Neural cell (in vitro differentiated cells): ENCODE measurements around the gene THUMPD3. TPM values are rescaled to one million over a fixed set of nuclear protein-coding genes. Genes with fewer than 3 reads are reported as not detected.

Experiments used
- H2AFZ ChIP-seq: fragments of 200-600, 300-800 bp; sonication (generic), shearing (Covaris generic); 2 replicates; pipeline ENCODE4 v1.6.0; 2014; ENCODE audit warnings: low read depth, mild to moderate bottlenecking, antibody characterized with exemption, low read length, moderate library complexity
- H3F3A ChIP-seq: fragments of 200-600 bp; shearing (Covaris generic); 2 replicates; pipeline ENCODE4 v1.6.1; 2016; ENCODE audit warnings: mild to moderate bottlenecking, moderate library complexity, mixed read lengths, antibody characterized with exemption, low read length; ENCODE audit not compliant: insufficient read depth, poor library complexity, severe bottlenecking
- H3K27ac ChIP-seq: fragments of 200-600, 300-800 bp; sonication (generic), shearing (Covaris generic); 2 replicates; pipeline ENCODE4 v1.5.1; 2014; ENCODE audit warnings: mild to moderate bottlenecking, low read length, moderate library complexity
- H3K27me3 ChIP-seq: fragments of 300-800, 200-600 bp; sonication (generic), shearing (Covaris generic); 2 replicates; pipeline ENCODE4 v1.6.0; 2014; ENCODE audit warnings: mild to moderate bottlenecking, low read depth, low read length, moderate library complexity; ENCODE audit not compliant: insufficient read depth
- H3K36me3 ChIP-seq: fragments of 300-800, 200-600 bp; sonication (generic), shearing (Covaris generic); 2 replicates; pipeline ENCODE4 v1.5.1; 2014; ENCODE audit warnings: mild to moderate bottlenecking, antibody characterized with exemption, low read length, moderate library complexity; ENCODE audit not compliant: insufficient read depth
- H3K4me2 ChIP-seq: fragments of 300-800, 200-600 bp; sonication (generic), shearing (Covaris generic); 2 replicates; pipeline ENCODE4 v1.6.0; 2014; ENCODE audit warnings: mild to moderate bottlenecking, low read length
- H3K4me3 ChIP-seq: fragments of 300-800, 200-600 bp; sonication (generic), shearing (Covaris generic); 2 replicates; pipeline ENCODE4 v1.5.1; 2014; ENCODE audit warnings: mild to moderate bottlenecking, low read length, moderate library complexity
- H3K79me2 ChIP-seq: fragments of 200-600 bp; shearing (Covaris generic); replicated peaks from 2 replicates; pipeline ENCODE4 v1.6.0; 2014; ENCODE audit warnings: mild to moderate bottlenecking, low read length, moderate library complexity; ENCODE audit not compliant: insufficient read depth
- H3K9ac ChIP-seq: fragments of 300-800, 200-600 bp; sonication (generic), shearing (Covaris generic); 2 replicates; pipeline ENCODE4 v1.6.1; 2016; ENCODE audit warnings: mild to moderate bottlenecking, low read length, mixed read lengths
- H3K9me2 ChIP-seq: fragments of 200-600 bp; shearing (Covaris generic); 2 replicates; pipeline ENCODE4 v1.6.1; 2016; ENCODE audit warnings: mild to moderate bottlenecking, low read length, mixed read lengths; ENCODE audit not compliant: insufficient read depth
- H3K9me3 ChIP-seq: fragments of 200-600, 300-800 bp; sonication (generic), shearing (Covaris generic); 2 replicates; pipeline ENCODE4 v1.6.1; 2016; ENCODE audit warnings: mild to moderate bottlenecking, mixed run types, low read length, moderate library complexity, mixed read lengths
- H4K20me1 ChIP-seq: fragments of 200-600 bp; shearing (Covaris generic); 2 replicates; pipeline ENCODE4 v1.6.1; 2016; ENCODE audit warnings: mild to moderate bottlenecking, mixed run types; ENCODE audit not compliant: insufficient read depth
- EP300 ChIP-seq: fragments of 450-650 bp; conservative IDR thresholded peaks from 2 replicates; pipeline ENCODE4 v1.6.1; 2014; ENCODE audit warnings: antibody characterized with exemption, mild to moderate bottlenecking, moderate library complexity; ENCODE audit not compliant: poor library complexity, severe bottlenecking
- EZH2 ChIP-seq: fragments of 200-600, 300-800 bp; shearing (Covaris generic), sonication (generic); IDR thresholded peaks from 2 replicates; pipeline ENCODE4 v1.6.1; 2014; ENCODE audit warnings: antibody characterized with exemption, low read length, borderline replicate concordance, mild to moderate bottlenecking; ENCODE audit not compliant: insufficient read depth, poor library complexity, severe bottlenecking
- MXI1 ChIP-seq: fragments of 450-650 bp; conservative IDR thresholded peaks from 2 replicates; pipeline ENCODE4 v1.6.1; 2014; ENCODE audit warnings: antibody characterized with exemption, mild to moderate bottlenecking; ENCODE audit not compliant: poor library complexity, severe bottlenecking
- POLR2AphosphoS5 ChIP-seq: IDR thresholded peaks from 2 replicates; pipeline ENCODE4 v1.6.1; 2012
- RAD21 ChIP-seq: fragments of 450-650 bp; conservative IDR thresholded peaks from 2 replicates; pipeline ENCODE4 v1.6.1; 2014; ENCODE audit warnings: antibody characterized with exemption, mild to moderate bottlenecking, moderate library complexity
- SMC3 ChIP-seq: fragments of 450-650 bp; conservative IDR thresholded peaks from 2 replicates; pipeline ENCODE4 v1.6.1; 2014; ENCODE audit warnings: antibody characterized with exemption, mild to moderate bottlenecking, moderate library complexity; ENCODE audit not compliant: poor library complexity
- TAF1 ChIP-seq: IDR thresholded peaks from 2 replicates; pipeline ENCODE4 v1.6.1; 2012; ENCODE audit warnings: low read depth
- polyA plus RNA-seq: library from polyadenylated mRNA; depleted of rRNA; stranded (reverse); fragments of >200 nt; gene quantifications from 2 replicates; pipeline ENCODE4 v1.2.3, GENCODE V29; 2014
- TF ChIP-seq, protein P1 (sequence below): IDR thresholded peaks from 2 replicates; pipeline ENCODE4 v1.6.1; 2012; ENCODE audit warnings: borderline replicate concordance
- TF ChIP-seq, protein P2 (sequence below): fragments of 450-650 bp; IDR thresholded peaks from 2 replicates; pipeline ENCODE4 v1.5.1; 2014; ENCODE audit warnings: antibody characterized with exemption, mild to moderate bottlenecking, moderate library complexity; ENCODE audit not compliant: poor library complexity, severe bottlenecking

The THUMPD3 gene
- polyA plus RNA-seq, 1 donor from 2014 or later = 32.6 TPM

DNA sequence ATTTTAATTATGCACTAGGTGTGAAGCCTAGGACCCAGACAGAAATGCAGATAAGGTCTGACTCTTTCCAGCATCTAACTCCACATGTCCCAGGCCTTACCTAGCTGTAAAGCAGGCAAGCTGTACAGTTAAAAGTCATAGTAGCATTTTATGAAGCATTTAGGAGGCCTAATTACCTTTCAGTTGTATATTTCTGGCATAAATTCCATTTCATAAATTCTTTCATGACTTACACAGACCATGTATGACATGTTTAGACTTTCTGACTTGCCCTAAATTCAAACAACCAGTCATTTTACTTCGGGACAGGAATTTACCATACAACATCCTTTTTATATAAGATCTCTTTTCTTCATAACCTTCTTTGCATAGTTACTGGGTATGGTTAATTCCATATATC is 35.3 kb upstream of the THUMPD3 start:
- no peaks in the 10 kb centered on the region for H4K20me1 ChIP-seq
- H3F3A ChIP-seq = no peaks in the 10 kb centered on the region
- no peaks in the 10 kb centered on the region for H3K27me3 ChIP-seq
- no peak overlapping the region for H3K9ac ChIP-seq
- H3K4me3 ChIP-seq = no peak overlapping the region
- no peaks in the 10 kb centered on the region for H3K9me3 ChIP-seq
- no peak overlapping the region for H3K27ac ChIP-seq
- no peaks in the 10 kb centered on the region for H3K9me2 ChIP-seq
- no peaks in the 10 kb centered on the region for H3K79me2 ChIP-seq
- no peak overlapping the region for H2AFZ ChIP-seq
- TF ChIP-seq POLR2AphosphoS5 (no peak), EZH2 (no peak), TAF1 (no peak), EP300 (no peak)
- TF ChIP-seq, protein P1, sequence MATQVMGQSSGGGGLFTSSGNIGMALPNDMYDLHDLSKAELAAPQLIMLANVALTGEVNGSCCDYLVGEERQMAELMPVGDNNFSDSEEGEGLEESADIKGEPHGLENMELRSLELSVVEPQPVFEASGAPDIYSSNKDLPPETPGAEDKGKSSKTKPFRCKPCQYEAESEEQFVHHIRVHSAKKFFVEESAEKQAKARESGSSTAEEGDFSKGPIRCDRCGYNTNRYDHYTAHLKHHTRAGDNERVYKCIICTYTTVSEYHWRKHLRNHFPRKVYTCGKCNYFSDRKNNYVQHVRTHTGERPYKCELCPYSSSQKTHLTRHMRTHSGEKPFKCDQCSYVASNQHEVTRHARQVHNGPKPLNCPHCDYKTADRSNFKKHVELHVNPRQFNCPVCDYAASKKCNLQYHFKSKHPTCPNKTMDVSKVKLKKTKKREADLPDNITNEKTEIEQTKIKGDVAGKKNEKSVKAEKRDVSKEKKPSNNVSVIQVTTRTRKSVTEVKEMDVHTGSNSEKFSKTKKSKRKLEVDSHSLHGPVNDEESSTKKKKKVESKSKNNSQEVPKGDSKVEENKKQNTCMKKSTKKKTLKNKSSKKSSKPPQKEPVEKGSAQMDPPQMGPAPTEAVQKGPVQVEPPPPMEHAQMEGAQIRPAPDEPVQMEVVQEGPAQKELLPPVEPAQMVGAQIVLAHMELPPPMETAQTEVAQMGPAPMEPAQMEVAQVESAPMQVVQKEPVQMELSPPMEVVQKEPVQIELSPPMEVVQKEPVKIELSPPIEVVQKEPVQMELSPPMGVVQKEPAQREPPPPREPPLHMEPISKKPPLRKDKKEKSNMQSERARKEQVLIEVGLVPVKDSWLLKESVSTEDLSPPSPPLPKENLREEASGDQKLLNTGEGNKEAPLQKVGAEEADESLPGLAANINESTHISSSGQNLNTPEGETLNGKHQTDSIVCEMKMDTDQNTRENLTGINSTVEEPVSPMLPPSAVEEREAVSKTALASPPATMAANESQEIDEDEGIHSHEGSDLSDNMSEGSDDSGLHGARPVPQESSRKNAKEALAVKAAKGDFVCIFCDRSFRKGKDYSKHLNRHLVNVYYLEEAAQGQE = no peak
- TF ChIP-seq, protein P2, sequence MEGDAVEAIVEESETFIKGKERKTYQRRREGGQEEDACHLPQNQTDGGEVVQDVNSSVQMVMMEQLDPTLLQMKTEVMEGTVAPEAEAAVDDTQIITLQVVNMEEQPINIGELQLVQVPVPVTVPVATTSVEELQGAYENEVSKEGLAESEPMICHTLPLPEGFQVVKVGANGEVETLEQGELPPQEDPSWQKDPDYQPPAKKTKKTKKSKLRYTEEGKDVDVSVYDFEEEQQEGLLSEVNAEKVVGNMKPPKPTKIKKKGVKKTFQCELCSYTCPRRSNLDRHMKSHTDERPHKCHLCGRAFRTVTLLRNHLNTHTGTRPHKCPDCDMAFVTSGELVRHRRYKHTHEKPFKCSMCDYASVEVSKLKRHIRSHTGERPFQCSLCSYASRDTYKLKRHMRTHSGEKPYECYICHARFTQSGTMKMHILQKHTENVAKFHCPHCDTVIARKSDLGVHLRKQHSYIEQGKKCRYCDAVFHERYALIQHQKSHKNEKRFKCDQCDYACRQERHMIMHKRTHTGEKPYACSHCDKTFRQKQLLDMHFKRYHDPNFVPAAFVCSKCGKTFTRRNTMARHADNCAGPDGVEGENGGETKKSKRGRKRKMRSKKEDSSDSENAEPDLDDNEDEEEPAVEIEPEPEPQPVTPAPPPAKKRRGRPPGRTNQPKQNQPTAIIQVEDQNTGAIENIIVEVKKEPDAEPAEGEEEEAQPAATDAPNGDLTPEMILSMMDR = no peak
- H3K4me2 ChIP-seq = no peak overlapping the region
- no peaks in the 10 kb centered on the region for H3K36me3 ChIP-seq

DNA sequence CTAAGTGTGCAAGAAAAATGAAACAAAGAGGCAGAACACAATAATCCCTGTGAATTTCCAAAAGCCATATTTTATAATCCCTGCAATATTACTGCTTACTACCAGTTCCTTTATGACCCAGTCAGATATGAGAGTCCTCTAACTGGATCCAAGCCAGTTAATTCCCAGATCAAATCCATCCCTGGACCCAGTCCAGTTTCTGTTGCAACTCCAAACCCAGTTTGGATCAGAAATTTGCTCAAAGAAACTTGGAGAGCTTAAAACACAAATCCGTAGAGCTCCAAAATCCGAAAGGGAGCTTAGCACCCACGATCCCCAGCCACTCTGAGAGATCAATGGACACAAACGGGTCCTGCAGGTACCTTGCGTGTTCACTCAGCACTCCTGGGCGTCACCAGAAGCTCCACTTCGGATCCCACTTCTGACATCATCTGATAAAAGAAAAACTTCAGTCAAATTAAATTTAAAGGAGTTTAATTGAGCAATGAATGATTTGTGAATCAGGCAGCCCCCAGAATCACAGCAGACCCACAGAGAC is 32.6 kb upstream of the THUMPD3 start:
- no peaks in the 10 kb centered on the region for H3K79me2 ChIP-seq
- H2AFZ ChIP-seq = no peak overlapping the region
- no peaks in the 10 kb centered on the region for H3K27me3 ChIP-seq
- no peak overlapping the region for H3K4me3 ChIP-seq
- H3K9me3 ChIP-seq = no peaks in the 10 kb centered on the region
- H3K4me2 ChIP-seq = no peak overlapping the region
- H3K27ac ChIP-seq = no peak overlapping the region
- H3F3A ChIP-seq = no peaks in the 10 kb centered on the region
- TF ChIP-seq POLR2AphosphoS5 = no peak
- no peaks in the 10 kb centered on the region for H3K9me2 ChIP-seq
- H3K36me3 ChIP-seq = no peaks in the 10 kb centered on the region
- no peaks in the 10 kb centered on the region for H4K20me1 ChIP-seq
- H3K9ac ChIP-seq = no peak overlapping the region

DNA sequence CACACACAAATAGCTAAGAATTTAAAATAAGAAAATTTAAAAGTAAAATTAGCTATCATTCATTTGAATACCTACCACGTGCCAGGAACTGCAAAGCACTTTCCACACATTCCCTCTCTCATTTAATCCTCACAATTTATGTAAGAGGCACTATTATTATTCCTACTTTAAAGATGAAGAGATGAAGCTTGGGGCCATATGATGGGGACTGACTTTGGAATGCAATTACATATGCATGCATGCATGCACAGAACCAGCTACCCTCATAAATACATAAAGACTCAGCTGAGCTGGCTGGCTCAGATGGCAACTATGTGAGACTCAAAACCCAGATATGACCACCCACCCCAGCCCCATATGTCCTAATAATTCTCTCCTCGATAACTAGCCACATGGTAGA is 31.7 kb upstream of the THUMPD3 start:
- Histone ChIP-seq H3F3A (no peaks in the 10 kb centered on the region), H2AFZ (no peak overlapping the region), H3K4me3 (no peak overlapping the region), H3K36me3 (no peaks in the 10 kb centered on the region), H3K9me2 (no peaks in the 10 kb centered on the region), H3K27me3 (no peaks in the 10 kb centered on the region), H3K9ac (no peak overlapping the region), H3K79me2 (no peaks in the 10 kb centered on the region), H4K20me1 (no peaks in the 10 kb centered on the region), H3K9me3 (no peaks in the 10 kb centered on the region), H3K27ac (no peak overlapping the region), H3K4me2 (no peak overlapping the region)
- no peak for TF ChIP-seq EP300
- TF ChIP-seq RAD21 = no peak
- no peak for TF ChIP-seq MXI1
- TF ChIP-seq SMC3 = no peak
- TF ChIP-seq, protein P1 = no peak
- no peak for TF ChIP-seq EZH2
- TF ChIP-seq, protein P2 = no peak
- TF ChIP-seq TAF1 = no peak
- no peak for TF ChIP-seq POLR2AphosphoS5
